Activated CD8-positive, alpha-beta memory T cell treated with anti-CD3 and anti-CD28 coated beads, Interleukin-2, amount 50 U/mL, for 4 hours (primary cell): ENCODE results near the gene PDCD5.
A peak's percentile ranks its signal among the peaks of the same experiment; 100 is the strongest.
"Not testable (repeated sequence)": the region's sequence is repeated elsewhere in the genome, so short reads cannot be mapped to it uniquely, and the experiment has no call there.

ENCODE experiments used
- DNase-seq: peaks from one replicate; pipeline ENCODE4 v3.0.0-alpha.2; 2020

PDCD5 gene

DNA sequence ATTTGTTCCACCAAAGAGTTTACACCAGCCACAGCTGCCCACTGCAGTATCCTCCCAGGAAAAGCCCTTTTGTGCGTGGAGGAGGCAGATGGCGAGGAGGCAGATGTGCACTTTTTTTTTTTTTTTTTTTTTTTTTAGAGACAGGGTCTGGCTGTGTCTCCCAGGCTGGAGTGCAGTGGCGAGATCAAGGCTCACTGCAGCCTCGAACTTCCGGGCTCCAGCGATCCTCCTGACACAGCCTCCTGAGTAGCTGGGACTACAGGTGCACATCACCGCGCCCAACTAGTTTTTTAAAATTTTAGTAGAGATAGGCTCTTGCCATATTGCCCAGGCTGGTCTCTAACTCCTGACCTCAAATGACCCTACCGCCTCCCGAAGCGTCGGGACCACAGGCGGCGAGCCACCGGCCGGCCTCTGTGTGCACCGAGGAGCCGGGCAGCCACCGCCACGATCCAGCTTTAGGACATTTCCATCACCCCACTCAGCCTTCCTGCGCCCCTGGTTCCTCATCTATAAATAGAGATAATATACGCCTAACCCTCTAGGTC, 563 bp upstream of the PDCD5 start:
- DNase-seq: no peak

DNA sequence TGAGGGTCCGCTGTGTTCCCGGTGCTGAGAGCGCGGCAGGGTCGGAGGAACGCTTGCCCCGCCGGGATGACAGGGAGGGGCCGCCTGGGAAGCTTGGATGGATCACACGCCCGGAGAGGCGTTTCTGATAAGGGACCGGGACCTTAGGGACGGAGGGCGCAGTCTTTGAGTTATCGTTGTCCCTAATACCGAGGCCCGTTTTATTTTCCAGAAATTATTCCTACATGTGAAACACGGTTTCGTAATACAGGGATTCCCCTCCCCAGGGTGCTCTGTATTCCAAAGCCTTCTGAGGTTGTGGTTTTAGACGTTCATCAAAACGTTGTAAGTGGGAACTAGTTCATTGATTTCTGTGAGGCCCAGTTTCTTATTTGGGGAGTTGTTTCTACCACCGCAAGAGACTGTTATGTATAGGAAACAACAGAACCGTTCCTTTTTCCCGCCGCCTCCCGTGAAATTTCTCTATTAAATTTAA, 752 bp downstream of the PDCD5 start:
- DNase-seq: no peak

DNA sequence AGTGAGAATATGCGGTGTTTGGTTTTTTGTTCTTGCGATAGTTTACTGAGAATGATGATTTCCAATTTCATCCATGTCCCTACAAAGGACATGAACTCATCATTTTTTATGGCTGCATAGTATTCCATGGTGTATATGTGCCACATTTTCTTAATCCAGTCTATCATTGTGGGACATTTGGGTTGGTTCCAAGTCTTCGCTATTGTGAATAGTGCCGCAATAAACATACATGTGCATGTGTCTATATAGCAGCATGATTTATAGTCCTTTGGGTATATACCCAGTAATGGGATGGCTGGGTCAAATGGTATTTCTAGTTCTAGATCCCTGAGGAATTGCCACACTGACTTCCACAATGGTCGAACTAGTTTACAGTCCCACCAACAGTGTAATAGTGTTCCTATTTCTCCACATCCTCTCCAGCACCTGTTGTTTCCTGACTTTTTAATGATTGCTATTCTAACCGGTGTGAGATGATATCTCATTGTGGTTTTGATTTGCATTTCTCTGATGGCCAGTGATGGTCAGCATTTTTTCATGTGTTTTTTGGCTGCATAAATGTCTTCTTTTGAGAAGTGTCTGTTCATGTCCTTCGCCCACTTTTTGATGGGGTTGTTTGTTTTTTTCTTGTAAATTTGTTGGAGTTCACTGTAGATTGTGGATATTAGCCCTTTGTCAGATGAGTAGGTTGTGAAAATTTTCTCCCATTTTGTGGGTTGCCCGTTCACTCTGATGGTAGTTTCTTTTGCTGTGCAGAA, 6.9 kb downstream of the PDCD5 start:
- DNase-seq: not testable (repeated sequence)

DNA sequence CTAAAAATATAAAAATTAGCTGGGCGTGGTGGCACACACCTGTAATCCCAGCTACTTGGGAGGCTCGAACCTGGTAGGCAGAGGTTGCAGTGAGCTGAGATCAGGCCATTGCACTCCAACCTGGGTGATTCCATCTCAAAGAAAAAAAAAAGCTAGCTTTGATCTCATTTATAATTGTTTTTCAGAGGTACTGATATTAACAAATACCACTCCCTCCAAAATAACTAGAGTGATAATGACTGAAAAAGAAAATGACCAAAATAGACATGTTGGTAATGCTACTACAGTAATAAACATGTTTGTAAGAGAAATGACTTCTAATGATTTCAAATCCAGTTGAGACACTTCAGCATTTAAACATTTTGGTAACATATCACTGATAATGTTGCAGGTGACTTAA, 13.0 kb downstream of the PDCD5 start:
- DNase-seq: no peak

DNA sequence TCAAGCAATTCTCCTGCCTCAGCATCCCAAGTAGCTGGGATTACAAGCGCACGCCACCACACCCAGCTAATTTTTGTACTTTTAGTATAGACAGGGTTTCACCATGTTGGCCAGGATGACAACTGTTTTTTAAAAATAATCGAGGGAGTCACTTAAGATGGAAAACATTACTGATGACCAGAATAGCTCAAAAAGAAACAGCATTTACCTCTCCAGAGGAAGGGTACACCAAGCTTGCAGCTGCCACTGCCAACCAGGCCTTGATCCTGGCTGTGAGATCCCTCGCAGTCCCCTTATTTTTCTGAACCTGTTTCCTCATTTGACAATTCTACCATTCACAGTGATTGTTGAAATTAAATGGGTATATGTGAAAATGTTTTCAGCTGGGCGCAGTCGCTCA, 14.5 kb downstream of the PDCD5 start:
- no peak for DNase-seq

DNA sequence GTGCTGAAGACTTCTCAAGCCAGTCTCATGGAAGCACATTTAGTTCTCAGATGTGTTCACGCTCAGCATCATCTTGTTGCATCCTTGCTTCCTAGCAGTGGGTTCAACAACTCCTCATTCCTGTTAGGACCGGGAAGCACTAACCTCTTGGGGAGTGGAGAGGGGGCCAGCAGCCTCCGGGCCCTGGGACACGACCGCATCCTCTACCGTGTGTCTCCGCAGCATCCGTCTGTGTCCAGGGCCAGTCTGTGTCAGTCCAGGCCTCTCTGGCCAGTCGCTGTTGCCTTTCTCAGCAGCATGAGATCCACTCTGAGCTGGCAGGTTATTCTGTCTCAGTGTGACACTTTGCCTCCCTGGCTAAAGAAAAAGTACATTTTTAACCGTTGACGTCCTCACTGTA, 17.0 kb downstream of the PDCD5 start:
- no peak for DNase-seq

DNA sequence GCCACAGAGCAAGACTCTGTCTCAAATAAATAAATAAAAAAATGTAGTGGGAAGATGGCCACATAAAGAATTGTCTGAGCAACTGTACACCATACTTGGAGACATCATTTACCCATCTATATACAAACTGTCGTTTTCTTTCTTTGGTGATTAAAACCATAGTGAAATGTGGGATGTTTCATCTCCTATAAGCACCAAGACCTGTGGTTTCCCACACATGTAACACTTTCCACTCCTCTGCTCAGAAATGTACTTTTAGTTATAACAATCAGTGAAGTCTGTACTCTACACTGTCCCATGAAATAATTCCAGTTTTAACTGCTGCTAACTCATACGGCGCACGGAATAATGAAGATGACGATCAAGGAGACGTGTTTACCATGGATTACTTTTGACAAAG, 18.3 kb downstream of the PDCD5 start:
- DNase-seq: no peak

DNA sequence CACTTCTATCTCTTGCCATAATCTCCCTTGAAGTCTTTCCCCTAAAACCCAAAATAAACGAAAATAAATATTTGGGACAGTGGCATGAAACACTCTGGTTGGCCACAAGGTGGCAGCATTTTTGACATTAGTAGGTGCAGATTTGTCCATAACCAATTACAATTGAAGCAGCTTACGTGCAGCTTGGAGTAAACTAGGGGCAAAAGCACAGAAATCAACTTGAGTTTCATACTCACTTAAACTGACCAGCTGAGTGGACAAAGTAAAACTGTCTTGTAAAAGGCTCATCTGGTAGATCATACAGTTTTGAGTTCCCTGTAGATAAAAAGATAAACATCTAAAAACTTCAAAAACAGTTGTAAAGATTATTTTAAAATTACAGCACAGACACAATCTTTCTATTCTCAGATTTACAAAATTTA, 18.8 kb downstream of the PDCD5 start:
- peak; percentile 41 for DNase-seq

DNA sequence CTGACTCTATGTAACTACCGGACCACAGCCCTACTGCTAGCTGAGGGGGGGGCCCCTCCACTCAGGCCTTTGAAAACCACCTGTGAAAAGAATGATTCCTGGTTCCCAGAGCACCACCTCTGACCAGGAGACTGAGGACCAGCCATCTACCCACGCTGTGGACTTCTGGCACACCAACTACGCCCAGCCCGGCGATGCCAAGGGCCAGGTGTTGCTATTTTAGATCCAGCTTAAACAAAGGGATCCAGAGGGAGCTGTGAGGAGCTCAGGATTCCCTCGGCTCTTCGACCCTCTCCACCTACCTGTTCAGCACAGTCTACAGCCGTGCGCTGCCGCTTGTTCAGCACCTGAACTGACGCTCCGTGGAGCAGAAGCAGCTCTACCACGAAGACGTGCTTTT, 23.0 kb downstream of the PDCD5 start:
- DNase-seq: no peak

DNA sequence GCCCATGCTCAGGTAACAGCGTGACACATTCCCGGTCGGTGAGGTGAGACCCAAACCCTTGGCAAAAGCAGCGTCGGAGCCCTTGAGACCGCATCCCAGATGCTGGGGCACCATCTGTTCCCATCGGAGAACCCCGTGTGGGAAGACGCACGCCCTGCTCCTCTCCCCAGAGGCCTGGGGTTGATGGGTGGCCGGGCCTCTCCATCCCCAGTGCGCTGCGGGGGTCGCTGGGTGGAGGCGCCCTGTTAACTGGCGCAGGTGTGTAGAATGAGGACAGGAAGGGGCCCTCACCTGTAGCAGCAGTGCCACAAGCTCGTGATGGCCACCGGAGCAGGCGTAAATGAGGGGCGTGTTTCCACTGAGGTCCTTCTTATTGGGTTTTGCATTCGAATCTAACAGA, 24.6 kb downstream of the PDCD5 start:
- DNase-seq: no peak

DNA sequence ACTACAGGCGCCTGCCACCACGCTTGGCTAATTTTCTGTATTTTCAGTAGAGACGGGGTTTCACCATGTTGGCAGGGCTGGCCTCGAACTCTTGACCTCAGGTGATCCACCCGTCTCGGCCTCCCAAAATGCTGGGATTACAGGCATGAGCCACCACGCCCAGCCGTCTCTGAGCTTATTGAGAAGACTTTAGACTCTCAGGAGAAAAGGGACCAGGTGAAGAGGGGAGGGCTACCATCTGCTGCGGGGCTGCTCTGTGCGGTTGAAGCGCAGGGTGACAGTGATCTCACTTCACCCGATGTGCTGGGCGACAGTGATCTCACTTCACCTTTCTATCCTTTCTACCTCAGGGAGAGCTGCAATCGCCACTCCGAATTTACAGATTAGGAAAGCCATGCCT, 25.3 kb downstream of the PDCD5 start:
- DNase-seq: no peak

DNA sequence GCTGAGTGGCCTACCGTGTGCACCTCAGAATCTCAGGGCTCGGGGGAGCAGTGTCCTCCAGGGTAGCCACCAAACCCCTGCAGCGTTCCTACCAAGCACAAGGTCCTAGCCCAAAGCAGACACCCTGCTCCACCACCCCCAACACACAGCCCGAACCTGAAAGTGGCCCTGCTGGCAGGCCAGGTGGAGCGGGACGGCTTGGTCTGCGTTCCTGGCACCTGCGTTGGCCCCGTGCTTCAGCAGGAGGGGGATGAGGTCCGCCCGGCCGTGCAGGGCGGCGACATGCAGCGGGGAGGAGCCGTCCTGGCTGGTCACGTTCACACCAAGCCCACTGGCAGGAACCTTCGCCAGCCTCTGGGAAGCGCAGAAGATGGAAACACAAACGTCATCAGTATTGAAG, 26.5 kb downstream of the PDCD5 start:
- no peak for DNase-seq

DNA sequence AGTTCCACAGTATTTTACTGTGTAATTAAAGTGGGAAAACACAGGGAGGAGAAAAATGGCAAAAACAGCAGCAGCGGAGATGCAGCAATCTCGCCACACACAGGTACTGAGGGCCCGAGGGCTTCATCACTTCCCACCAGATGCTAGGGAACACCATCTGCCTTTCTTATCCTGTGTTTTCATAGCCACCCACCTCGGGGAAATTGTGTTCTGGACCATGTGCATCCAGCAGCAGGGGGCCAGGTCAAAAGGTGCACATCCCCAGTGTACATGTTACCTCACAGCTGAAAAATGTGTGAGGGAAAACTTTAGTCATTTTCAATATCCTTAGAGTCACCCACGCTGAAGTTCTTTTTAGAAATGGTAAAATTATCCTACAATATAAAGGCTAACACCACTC, 30.2 kb downstream of the PDCD5 start:
- DNase-seq: no peak

DNA sequence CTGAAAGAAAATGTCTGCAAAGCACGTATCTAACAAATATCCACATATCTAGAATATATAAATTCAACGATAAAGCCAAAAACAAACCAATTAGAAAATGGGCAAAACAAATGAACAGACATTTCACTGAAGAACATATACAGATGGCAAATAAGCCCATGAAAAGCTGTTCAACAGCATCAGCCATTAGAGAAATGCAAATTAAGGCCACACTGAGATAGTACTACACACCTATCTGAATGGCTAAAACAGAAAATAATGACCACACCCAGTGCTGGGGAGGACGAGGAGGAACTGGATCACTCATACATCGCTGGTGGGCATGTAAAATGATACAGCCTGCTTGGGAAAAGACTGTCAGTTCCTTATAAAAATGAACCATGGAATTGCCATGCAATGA, 32.0 kb downstream of the PDCD5 start:
- no peak for DNase-seq

DNA sequence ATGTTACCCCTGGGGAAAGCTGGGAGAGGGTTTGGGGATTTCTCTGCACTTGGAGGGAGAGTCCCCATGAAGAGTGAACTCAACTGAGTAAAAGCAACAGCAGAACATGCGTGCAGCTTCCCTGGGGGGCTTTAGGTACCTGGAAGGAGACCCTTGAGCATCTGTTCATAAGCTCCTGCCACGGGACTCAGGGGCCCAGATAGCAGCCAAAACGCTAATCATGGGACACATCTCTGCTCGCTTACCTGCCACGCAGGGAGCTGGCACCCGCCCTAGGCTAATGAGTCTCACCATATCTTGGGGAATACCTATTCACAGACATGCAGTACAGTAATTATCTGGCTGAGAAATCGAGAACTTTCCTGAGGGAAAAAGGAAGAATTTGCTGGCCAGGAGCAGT, 33.9 kb downstream of the PDCD5 start:
- no peak for DNase-seq

DNA sequence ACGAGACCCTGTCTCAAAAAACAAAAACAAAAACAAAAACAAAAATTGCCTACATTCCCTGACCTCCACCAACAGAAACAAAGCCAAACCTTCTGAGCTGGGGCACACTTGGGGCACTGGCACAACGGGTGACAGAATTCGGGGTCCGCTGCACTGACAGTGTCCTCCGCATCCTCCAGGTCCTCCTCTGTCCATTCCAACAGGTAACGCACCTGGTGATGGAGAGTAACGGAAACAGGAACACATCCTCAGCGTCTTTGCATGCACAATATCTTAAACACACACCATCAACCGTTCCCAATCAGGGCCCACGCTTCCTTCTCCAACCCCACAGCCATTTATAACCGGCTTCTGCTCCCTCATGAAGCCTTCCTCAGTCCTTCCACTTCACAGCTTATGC, 34.6 kb downstream of the PDCD5 start:
- no peak for DNase-seq

DNA sequence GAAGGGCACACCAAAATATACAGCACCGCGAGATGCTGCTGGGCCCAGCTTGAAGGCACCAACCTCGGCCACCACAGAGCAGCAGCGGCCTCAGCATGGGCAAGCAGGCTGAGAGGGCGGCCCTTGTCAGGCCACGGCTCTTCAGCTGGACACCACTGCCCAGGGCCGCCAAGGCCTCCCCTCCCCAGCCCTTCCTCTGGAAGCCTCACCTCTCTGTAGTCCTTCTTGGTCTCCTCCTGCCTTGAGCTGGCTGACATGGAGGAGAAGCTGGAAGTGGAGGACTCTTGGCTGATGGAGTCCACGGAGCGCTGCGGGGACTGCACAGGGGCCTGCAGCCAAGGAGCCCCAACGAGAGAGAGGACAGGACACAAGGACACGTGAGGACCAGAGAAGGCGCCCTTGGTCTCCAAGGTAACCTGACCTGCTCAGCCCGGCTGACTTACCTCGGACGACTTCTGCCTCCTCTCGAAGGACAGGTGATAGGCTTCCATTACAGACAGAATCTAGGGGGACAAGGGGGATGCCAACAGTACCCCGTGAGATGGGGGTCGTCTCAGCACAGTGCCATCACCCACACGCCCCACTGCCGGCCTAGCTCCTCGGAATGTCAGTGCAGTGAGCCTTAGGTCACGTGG, 38.2 kb downstream of the PDCD5 start:
- DNase-seq: no peak

DNA sequence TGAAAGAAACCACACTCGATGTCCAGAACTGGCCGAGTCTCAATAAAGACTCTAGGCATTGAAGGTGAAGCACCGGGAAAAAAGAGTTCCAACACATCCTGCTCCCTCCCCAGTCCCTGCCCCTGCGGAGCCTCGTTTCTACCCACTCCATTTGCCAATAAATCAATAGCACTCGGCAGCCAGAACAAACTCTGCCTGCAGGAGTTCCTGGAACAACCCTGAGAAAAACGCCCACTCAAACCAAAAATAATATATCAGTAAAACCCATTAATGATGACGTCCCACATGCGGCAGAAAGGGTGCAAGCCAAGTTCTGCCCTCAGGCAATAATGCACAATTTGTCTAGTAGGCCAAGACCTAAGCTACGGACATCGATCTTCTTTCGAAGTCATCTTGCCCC, 41.0 kb downstream of the PDCD5 start:
- no peak for DNase-seq

DNA sequence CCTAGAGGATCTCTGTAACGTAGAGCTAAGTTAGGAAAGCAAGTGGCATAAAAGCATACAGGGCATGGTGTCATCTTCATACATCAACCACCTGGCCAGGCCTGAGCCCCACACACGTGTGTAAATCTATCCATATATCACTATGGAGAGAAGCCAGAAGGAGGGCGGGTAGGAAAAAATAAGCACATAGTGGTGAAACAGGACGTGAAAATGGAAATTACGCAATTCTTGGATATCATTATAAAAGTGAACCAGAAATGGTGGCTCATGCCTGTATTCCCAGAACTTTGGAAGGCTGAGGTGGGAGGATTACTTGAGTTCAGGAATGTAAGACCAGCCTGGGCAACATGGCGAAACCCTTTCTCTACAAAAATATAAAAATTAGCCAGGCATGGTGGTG, 43.4 kb downstream of the PDCD5 start:
- DNase-seq: no peak

DNA sequence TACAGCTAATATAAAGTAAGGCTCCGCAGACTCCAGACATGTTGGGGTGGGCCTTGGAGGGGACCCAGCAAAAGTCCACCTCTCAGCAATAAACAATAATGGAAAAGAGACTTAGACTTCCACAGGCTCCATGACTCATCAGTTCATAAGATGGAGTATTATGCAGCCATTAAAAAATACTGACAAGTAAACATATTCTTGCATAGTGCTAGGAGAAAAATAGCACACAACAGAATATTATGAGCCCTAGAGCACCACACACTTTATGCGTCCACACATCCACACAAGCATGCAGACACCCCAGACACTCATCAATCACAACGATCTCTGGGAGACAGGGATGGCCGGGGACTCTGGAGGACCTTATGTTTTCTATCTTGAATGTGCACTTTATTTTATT, 46.0 kb downstream of the PDCD5 start:
- DNase-seq: no peak

DNA sequence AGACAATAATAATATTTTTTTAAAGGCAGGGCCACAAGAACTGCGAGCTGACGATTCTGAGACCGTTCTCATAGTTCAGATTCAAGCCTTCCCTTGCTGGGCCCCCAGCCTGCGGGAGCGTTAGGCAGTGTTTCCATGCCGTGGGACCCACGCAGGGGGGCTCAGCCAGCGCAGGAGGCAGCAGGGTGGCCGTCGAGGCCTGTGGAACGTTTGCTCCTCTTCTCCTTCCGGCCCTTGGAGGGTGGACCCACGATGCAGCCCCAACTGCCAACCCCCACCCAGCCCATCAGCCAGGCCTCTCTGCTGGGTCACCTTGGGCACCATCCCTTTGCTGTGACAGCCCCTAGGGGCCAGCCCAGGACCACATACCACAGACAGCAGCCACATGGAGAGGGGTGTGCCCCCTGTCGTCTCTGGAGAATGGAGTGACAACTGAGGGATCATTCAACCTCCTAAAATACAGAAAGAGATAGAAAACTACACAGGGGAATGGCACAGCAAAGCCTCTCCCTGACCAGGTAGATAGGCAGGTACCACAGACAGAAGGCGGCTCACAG, 46.8 kb downstream of the PDCD5 start:
- no peak for DNase-seq

DNA sequence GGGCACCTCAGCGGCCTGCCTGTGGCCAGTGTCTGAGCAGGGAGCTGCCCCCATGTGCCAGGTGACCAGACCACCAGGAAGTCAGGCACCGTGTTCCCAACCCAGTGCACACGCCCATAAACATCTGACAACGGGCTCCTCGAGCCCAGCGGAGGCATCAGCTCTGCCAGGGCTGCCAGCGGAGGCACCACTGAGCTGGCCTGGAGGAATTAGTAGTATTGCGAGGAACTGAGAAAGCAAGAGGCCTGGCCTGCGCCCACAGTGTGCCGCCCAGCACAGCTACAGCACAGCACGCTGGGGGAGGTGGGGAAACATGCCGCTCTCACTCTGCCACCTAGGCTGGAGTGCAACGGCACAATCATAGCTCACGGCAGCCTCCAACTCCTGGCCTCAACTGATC, 49.3 kb downstream of the PDCD5 start:
- no peak for DNase-seq

DNA sequence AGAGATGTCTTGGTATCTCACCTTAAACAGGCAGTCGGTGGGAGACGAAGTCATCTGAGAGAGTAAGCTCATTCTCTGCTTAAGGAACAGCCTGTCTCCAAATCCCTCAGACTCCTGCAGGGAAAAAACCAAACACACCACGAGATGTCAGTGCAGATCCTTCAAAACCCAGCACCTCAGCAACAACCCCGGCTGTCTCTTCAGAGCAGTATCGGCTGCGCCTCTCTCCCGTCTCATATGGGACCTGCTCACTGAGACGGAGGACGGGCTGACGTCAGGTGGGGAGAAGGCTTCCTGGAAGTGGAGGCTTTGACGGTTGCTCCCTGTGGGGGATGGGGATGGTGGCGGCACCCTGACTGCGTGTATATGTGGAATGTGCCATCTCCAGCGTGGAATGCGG, 50.4 kb downstream of the PDCD5 start:
- DNase-seq: no peak
